Measurements from ENCODE around the gene MTUS2.

The MTUS2 gene

DNA sequence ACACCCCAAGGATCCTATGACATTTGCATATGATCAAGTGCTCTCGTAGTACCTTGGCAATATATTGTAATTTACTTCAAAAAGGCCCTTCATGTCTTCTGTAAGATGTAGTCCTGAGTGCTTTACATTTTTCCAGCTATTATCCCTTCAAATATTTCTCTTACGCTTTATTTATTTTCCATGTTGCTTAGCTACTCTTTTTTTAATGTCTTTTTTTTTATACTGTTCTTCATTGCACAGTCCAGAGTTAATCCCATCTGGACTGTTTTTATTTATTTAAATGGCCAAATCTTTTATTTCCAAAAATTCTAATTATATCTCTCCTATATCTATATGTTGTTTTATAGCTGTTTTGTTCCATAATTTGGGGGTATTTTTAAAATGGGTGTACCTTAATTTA lies 404.1 kb downstream of the MTUS2 start:
- Histone ChIP-seq H3K27ac (no peak overlapping the region), H3K4me1 (ENCODE audit: control insufficient read depth in 1 of 2, insufficient read depth in 1 of 2, low read depth in 1 of 2, low read length in 1 of 2) (no peaks in the 10 kb centered on the region), H3K27me3 (no peaks in the 10 kb centered on the region), H3K36me3 (no peaks in the 10 kb centered on the region), H3K4me3 (ENCODE audit: low read depth in 1 of 2, low read length in 1 of 2) (no peak overlapping the region), H3K9me3 (peaks cover 6% of the 10 kb centered on the region)
- TF ChIP-seq, protein P1, sequence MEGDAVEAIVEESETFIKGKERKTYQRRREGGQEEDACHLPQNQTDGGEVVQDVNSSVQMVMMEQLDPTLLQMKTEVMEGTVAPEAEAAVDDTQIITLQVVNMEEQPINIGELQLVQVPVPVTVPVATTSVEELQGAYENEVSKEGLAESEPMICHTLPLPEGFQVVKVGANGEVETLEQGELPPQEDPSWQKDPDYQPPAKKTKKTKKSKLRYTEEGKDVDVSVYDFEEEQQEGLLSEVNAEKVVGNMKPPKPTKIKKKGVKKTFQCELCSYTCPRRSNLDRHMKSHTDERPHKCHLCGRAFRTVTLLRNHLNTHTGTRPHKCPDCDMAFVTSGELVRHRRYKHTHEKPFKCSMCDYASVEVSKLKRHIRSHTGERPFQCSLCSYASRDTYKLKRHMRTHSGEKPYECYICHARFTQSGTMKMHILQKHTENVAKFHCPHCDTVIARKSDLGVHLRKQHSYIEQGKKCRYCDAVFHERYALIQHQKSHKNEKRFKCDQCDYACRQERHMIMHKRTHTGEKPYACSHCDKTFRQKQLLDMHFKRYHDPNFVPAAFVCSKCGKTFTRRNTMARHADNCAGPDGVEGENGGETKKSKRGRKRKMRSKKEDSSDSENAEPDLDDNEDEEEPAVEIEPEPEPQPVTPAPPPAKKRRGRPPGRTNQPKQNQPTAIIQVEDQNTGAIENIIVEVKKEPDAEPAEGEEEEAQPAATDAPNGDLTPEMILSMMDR (IDR thresholded peaks at IDR 0.05) = no peak

DNA sequence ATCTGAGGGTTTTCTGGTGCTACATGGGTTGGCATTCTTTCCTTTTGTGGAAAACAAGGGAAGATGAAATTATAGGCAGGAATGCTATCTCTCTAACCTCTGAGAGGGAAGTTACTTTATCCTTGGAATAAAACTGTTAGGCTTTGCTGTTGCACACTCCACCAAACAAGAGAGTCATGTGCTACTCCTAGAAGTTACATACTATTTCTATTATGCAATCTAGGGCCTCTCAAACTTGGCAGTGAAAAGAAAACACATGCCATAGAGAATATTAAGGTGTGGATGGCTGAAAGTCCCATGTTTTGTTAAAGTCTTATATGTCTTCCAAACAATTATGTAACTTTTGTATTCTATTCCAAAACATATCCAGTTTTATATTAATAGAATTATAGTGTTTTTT lies 407.4 kb downstream of the MTUS2 start:
- Histone ChIP-seq H3K27ac (no peak overlapping the region), H3K27me3 (no peaks in the 10 kb centered on the region), H3K4me3 (ENCODE audit: low read depth in 1 of 2, low read length in 1 of 2) (no peak overlapping the region), H3K9me3 (peaks cover 6% of the 10 kb centered on the region), H3K36me3 (no peaks in the 10 kb centered on the region), H3K4me1 (ENCODE audit: control insufficient read depth in 1 of 2, insufficient read depth in 1 of 2, low read depth in 1 of 2, low read length in 1 of 2) (no peaks in the 10 kb centered on the region)
- TF ChIP-seq, protein P1 (IDR thresholded peaks at IDR 0.05) = no peak

DNA sequence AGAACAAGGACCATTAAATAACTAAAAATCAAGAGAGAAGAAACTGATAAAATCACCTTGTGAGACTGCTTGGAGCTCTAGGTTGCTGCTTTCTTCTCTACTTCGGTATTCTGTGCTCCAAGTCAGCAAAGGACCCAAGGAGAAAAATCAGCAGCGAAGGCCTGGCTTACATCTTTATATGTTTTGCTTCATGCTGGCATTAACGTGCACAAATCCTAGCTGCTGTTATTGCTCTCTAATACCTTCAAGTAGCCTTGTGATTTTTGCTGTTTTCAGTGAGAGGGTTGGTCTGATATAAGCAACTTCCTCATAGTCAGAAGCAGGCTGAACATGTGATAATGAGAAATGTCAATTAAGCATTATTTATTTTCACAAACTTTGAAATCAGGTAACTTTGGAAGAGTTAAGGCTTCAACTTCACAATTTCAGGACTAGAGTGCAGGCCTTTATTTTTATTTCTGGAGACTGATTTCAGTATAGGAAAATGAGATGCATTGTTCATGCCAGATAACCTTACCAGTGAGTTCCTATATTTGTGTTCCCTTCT lies 410.2 kb downstream of the MTUS2 start:
- H3K27me3 ChIP-seq = no peaks in the 10 kb centered on the region
- H3K27ac ChIP-seq = no peak overlapping the region
- no peaks in the 10 kb centered on the region for H3K36me3 ChIP-seq
- H3K9me3 ChIP-seq = no peaks in the 10 kb centered on the region
- TF ChIP-seq, protein P1 (IDR thresholded peaks at IDR 0.05) = no peak
- no peak overlapping the region for H3K4me3 ChIP-seq (ENCODE audit: low read depth in 1 of 2, low read length in 1 of 2)
- H3K4me1 ChIP-seq (ENCODE audit: control insufficient read depth in 1 of 2, insufficient read depth in 1 of 2, low read depth in 1 of 2, low read length in 1 of 2) = no peaks in the 10 kb centered on the region

DNA sequence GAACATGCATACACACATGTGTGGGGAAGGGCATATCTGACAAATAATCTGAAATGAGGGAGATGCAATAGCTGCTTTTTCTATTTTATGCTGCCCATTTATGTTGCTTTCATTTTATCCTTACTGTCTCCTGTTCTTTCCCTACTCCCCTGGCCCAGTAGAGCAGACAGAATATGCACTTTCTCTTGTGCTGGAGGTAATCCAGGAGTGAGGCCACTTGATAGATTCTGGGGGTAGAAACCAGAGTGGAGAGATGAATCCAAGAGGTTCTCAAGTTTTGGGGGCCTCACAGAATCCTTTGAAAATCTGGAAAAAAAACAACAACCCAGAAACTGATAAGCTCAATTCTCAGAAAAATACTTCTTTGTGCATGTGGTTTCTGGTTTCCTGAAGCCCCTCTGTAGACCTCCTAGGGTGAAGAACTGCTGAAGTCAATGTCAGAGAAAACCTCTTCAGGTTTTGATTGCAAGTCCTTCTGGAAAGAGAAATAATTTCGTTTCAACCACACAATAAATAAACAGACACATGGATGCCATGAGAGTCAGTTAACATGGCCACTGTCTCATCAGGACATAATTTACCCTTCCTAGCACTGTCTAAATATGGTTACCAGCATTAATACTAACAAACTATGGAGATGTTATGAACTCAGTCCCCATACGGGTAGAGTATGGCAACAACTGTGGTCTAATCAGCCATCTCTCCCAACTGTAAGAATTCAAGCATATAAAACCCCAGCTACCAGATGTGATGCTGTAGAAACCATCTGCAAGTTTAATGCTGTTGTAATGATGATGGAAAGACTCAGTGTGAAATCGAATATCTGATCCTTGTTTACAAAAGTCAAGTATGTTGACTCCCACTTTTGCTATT lies 419.8 kb downstream of the MTUS2 start:
- TF ChIP-seq, protein P1 (IDR thresholded peaks at IDR 0.05) = no peak
- Histone ChIP-seq H3K36me3 (no peaks in the 10 kb centered on the region), H3K27me3 (no peaks in the 10 kb centered on the region), H3K4me3 (ENCODE audit: low read depth in 1 of 2, low read length in 1 of 2) (no peak overlapping the region), H3K9me3 (no peaks in the 10 kb centered on the region), H3K4me1 (ENCODE audit: control insufficient read depth in 1 of 2, insufficient read depth in 1 of 2, low read depth in 1 of 2, low read length in 1 of 2) (no peaks in the 10 kb centered on the region), H3K27ac (no peak overlapping the region)

DNA sequence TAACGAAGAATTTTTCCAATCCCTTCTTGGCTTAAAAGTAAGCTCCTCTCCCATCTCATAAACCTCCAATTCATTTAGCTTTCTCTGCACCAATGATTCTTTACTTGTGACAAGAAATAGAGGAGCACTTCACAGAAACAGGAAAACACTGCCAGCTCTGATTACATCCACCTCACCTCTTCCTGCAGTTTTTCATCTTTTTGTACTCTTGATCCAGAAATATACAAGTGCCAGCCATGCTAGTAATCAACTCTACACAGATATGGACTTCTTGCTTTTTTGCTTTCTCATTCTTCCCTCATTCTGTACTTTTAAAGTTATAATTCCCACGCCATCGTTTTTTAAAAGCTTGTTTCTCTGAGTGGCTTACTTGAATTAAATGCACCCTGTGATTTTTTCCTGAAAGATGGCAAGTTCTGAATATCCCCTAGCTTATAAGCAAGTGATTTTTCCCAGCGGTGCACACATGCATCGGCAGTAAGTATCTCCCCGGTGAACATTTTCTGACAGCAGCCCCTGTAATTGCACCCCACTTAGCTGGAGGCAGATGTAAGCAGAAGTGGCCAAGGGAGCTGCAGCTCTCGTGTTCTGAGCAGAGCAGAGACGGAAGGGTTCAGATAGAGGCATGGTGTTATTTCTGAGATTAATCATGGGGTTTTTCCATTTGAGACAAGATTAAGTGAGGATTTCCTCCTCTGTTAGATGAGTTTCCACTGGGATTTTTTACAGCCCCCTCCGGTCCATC lies 434.7 kb downstream of the MTUS2 start:
- Histone ChIP-seq H3K27me3 (no peaks in the 10 kb centered on the region), H3K36me3 (no peaks in the 10 kb centered on the region), H3K4me1 (ENCODE audit: control insufficient read depth in 1 of 2, insufficient read depth in 1 of 2, low read depth in 1 of 2, low read length in 1 of 2) (no peaks in the 10 kb centered on the region), H3K27ac (no peak overlapping the region), H3K9me3 (no peaks in the 10 kb centered on the region), H3K4me3 (ENCODE audit: low read depth in 1 of 2, low read length in 1 of 2) (no peak overlapping the region)
- TF ChIP-seq, protein P1 (IDR thresholded peaks at IDR 0.05) = no peak
